ENCODE data around the gene FAM186B. TPM values are rescaled to one million over a fixed set of nuclear protein-coding genes. Genes with fewer than 3 reads are reported as not detected.
A peak's percentile ranks its signal among the peaks of the same experiment; 100 is the strongest.

The FAM186B gene
- total and polyA plus RNA-seq, 7 donors, result 0.04 to 1.00 (median 0.44) TPM

- DNase-seq (no peak), ATAC-seq (peak; percentile 81 to 87 (median 84))
- peaks cover 9 to 48% of the 10 kb centered on the region in 2 donors for H3K36me3 ChIP-seq (ENCODE audit: insufficient read depth in 1 of 2, low read depth in 1 of 2)
- no peaks in the 10 kb centered on the region for H3K9me3 ChIP-seq
- 33 to 53% (median 41%) methylated on average over 8 of the region's 8 CpGs for WGBS, 3 donors
- TF ChIP-seq CTCF (IDR thresholded peaks at IDR 0.05), result no peak
- peak overlapping the region; percentile 99 for H3K4me3 ChIP-seq
- intact Hi-C loops (cut with DNase I), result loop anchor here in 1 of 2 donors (5.0 kb wide), 1 partner anchor 57 kb away; the partner anchor contains the start of gene PRPF40B
- H3K4me1 ChIP-seq, result peaks cover 34% of the 10 kb centered on the region
- H3K27me3 ChIP-seq (ENCODE audit: insufficient read depth in 3 of 3, low read length in 2 of 3), result no peaks in the 10 kb centered on the region
- H3K27ac ChIP-seq, result peak overlapping the region; percentile 97
Measured at GRCh38 chr12:49564686-49565405, 40.6 kb downstream of the FAM186B start.

GRCh38 chr12:49563951-49564685, 41.3 kb downstream of the FAM186B start:
- no peaks in the 10 kb centered on the region for H3K27me3 ChIP-seq (ENCODE audit: insufficient read depth in 3 of 3, low read length in 2 of 3)
- peak in 1 of 2 donors; percentile 34 for DNase-seq
- H3K36me3 ChIP-seq (ENCODE audit: insufficient read depth in 1 of 2, low read depth in 1 of 2), result peaks cover 11 to 55% of the 10 kb centered on the region in 2 donors

GRCh38 chr12:49562831-49563230, 42.6 kb downstream of the FAM186B start:
- no peak overlapping the region for H3K27ac ChIP-seq
- no peak overlapping the region for H3K4me3 ChIP-seq
- peaks cover 11 to 68% of the 10 kb centered on the region in 2 donors for H3K36me3 ChIP-seq (ENCODE audit: insufficient read depth in 1 of 2, low read depth in 1 of 2)
- intact Hi-C loops (cut with DNase I), result no loop called here
- peaks cover 27% of the 10 kb centered on the region for H3K4me1 ChIP-seq
- DNase-seq (peak in 1 of 2 donors; percentile 46), ATAC-seq (no peak)
- H3K9me3 ChIP-seq, result no peaks in the 10 kb centered on the region
- TF ChIP-seq CTCF (IDR thresholded peaks at IDR 0.05), result no peak
- 89 to 95% (median 94%) methylated on average over 6 of the region's 6 CpGs for WGBS, 3 donors
- no peaks in the 10 kb centered on the region for H3K27me3 ChIP-seq (ENCODE audit: insufficient read depth in 3 of 3, low read length in 2 of 3)

More at GRCh38 chr12:49563951-49564685, 41.3 kb downstream of the FAM186B start:
- WGBS, 3 donors, result 88 to 89% (median 89%) methylated on average over 14 of the region's 14 CpGs
- H3K4me3 ChIP-seq, result peak overlapping the region; percentile 99
- H3K27ac ChIP-seq, result peak overlapping the region; percentile 97
- intact Hi-C loops (cut with DNase I), result no loop called here
- ATAC-seq, result no peak
- H3K9me3 ChIP-seq, result no peaks in the 10 kb centered on the region
- H3K4me1 ChIP-seq, result peaks cover 32% of the 10 kb centered on the region
- no peak for TF ChIP-seq CTCF (IDR thresholded peaks at IDR 0.05)

- intact Hi-C loops (cut with DNase I), result no loop called here
- WGBS, 3 donors, result 73 to 77% (median 77%) methylated on average over 6 of the region's 6 CpGs
- Histone ChIP-seq H3K9me3 (no peaks in the 10 kb centered on the region), H3K4me3 (no peak overlapping the region), H3K4me1 (peaks cover 27% of the 10 kb centered on the region), H3K36me3 (ENCODE audit: insufficient read depth in 1 of 2, low read depth in 1 of 2) (peaks cover 11 to 74% of the 10 kb centered on the region in 2 donors), H3K27ac (no peak overlapping the region), H3K27me3 (ENCODE audit: insufficient read depth in 3 of 3, low read length in 2 of 3) (no peaks in the 10 kb centered on the region)
- ATAC-seq (no peak), DNase-seq (peak in 1 of 2 donors; percentile 11)
- TF ChIP-seq CTCF (IDR thresholded peaks at IDR 0.05), result no peak
Measured at GRCh38 chr12:49562233-49562632, 43.2 kb downstream of the FAM186B start.

Data from psoas muscle (tissue), 8 donors.